Measurements from ENCODE around the gene FGF18. TPM values are rescaled to one million over a fixed set of nuclear protein-coding genes. Genes with fewer than 3 reads are reported as not detected.

FGF18 gene
- total and polyA plus RNA-seq, 2 donors from 2014 or later: 0.39 to 1.8 TPM

DNA sequence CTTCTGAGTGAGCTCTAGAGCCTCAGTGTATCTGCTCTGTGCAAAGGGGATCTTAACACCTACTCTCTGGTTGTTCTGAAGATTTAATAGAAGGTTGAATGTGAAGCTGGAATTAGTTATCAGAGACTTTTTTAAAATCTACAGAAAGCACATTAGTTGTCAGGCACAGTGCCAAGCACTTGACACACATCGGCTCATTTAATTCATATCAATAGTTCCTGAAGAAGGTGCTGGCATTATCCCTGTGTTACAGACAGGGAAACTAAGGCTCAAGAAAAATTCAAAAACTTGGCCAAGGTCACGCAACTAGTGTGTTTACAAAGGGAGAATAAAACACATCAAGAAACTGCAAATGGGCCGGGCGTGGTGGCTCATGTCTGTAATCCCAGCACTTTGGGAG lies 80.2 kb downstream of the FGF18 start:
- no peaks in the 10 kb centered on the region for H3K4me1 ChIP-seq (ENCODE audit: control insufficient read depth in 2 of 3, insufficient read depth in 2 of 3, low read depth in 1 of 3, low read length in 3 of 3)
- H3K27me3 ChIP-seq (ENCODE audit: control insufficient read depth, insufficient read depth, low read length): no peaks in the 10 kb centered on the region
- H3K36me3 ChIP-seq (ENCODE audit: control insufficient read depth in 2 of 3, insufficient read depth in 3 of 3, low read length in 3 of 3): no peaks in the 10 kb centered on the region
- H3K4me3 ChIP-seq (ENCODE audit: low read length in 3 of 3): no peak overlapping the region
- no peak overlapping the region for H3K27ac ChIP-seq (ENCODE audit: low read depth in 2 of 2, low read length in 2 of 2)
- no peaks in the 10 kb centered on the region for H3K9me3 ChIP-seq (ENCODE audit: control insufficient read depth in 2 of 3, insufficient read depth in 1 of 3, low read length in 3 of 3)
- TF ChIP-seq, protein P1, sequence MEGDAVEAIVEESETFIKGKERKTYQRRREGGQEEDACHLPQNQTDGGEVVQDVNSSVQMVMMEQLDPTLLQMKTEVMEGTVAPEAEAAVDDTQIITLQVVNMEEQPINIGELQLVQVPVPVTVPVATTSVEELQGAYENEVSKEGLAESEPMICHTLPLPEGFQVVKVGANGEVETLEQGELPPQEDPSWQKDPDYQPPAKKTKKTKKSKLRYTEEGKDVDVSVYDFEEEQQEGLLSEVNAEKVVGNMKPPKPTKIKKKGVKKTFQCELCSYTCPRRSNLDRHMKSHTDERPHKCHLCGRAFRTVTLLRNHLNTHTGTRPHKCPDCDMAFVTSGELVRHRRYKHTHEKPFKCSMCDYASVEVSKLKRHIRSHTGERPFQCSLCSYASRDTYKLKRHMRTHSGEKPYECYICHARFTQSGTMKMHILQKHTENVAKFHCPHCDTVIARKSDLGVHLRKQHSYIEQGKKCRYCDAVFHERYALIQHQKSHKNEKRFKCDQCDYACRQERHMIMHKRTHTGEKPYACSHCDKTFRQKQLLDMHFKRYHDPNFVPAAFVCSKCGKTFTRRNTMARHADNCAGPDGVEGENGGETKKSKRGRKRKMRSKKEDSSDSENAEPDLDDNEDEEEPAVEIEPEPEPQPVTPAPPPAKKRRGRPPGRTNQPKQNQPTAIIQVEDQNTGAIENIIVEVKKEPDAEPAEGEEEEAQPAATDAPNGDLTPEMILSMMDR (IDR thresholded peaks at IDR 0.05; ENCODE audit: borderline replicate concordance, extremely low read depth, insufficient read depth): no peak
- no peak for FAIRE-seq
- intact Hi-C loops (cut with DNase I): no loop called here
- no peak for DNase-seq
- H3K9ac ChIP-seq (ENCODE audit: low read length in 3 of 3): no peak overlapping the region

DNA sequence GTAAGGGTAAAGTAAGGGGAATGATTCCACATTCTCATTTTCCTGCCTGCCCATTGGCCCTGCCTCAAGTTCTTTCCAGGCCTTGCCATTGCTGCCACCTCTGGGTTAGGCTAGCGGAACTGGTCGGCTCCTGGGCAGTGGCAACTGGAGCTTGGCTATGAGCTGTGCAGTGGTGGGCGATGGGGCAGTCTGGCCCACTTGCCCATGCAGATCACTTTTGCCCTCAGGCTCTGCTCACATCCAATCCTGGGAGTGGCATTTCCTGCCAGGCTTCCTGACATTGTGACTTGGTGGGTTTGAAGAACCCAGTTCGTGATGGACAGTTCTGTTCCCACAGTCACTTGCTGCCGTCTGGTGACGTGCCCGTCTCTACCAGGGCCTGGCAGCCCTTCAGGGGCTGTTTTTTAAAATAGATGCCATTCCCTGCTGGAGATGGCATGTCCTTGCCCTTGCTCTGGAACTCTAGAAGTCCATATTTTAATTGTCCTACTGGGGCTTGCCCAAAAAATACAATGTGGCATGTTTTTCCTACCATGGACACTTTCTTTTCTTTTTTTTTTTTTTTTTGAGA lies 86.1 kb downstream of the FGF18 start:
- Histone ChIP-seq H3K27me3 (ENCODE audit: control insufficient read depth, insufficient read depth, low read length) (no peaks in the 10 kb centered on the region), H3K27ac (ENCODE audit: low read depth in 2 of 2, low read length in 2 of 2) (no peak overlapping the region), H3K36me3 (ENCODE audit: control insufficient read depth in 2 of 3, insufficient read depth in 3 of 3, low read length in 3 of 3) (no peaks in the 10 kb centered on the region), H3K9ac (ENCODE audit: low read length in 3 of 3) (no peak overlapping the region), H3K9me3 (ENCODE audit: control insufficient read depth in 2 of 3, insufficient read depth in 1 of 3, low read length in 3 of 3) (no peaks in the 10 kb centered on the region), H3K4me3 (ENCODE audit: low read length in 3 of 3) (no peak overlapping the region), H3K4me1 (ENCODE audit: control insufficient read depth in 2 of 3, insufficient read depth in 2 of 3, low read depth in 1 of 3, low read length in 3 of 3) (no peaks in the 10 kb centered on the region)
- FAIRE-seq (no peak), DNase-seq (no peak)
- intact Hi-C loops (cut with DNase I): no loop called here
- TF ChIP-seq, protein P1 (IDR thresholded peaks at IDR 0.05; ENCODE audit: borderline replicate concordance, extremely low read depth, insufficient read depth): no peak

DNA sequence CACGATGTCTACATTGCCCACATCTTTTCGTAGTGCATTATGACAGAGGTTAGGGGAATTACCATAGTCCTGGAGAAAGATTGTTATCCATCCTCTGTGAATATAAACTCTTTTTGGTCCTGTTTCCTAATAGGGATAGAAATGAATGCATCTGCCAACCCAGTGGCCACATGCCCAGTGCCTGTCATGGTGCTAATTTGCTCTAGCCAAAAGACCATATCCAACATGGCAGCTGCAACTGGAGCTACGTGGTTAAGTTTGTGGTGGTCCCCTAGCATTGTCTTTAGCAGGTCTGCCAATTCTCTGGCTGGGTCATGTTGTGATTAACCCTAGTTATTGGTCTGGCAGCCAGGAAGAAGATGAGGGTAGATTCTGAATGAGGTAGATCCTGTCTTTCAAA lies 87.5 kb downstream of the FGF18 start:
- Histone ChIP-seq H3K27me3 (ENCODE audit: control insufficient read depth, insufficient read depth, low read length) (no peaks in the 10 kb centered on the region), H3K36me3 (ENCODE audit: control insufficient read depth in 2 of 3, insufficient read depth in 3 of 3, low read length in 3 of 3) (no peaks in the 10 kb centered on the region), H3K27ac (ENCODE audit: low read depth in 2 of 2, low read length in 2 of 2) (no peak overlapping the region), H3K9me3 (ENCODE audit: control insufficient read depth in 2 of 3, insufficient read depth in 1 of 3, low read length in 3 of 3) (no peaks in the 10 kb centered on the region), H3K9ac (ENCODE audit: low read length in 3 of 3) (no peak overlapping the region), H3K4me1 (ENCODE audit: control insufficient read depth in 2 of 3, insufficient read depth in 2 of 3, low read depth in 1 of 3, low read length in 3 of 3) (no peaks in the 10 kb centered on the region), H3K4me3 (ENCODE audit: low read length in 3 of 3) (no peak overlapping the region)
- intact Hi-C loops (cut with DNase I): no loop called here
- FAIRE-seq (no peak), DNase-seq (no peak)
- TF ChIP-seq, protein P1 (IDR thresholded peaks at IDR 0.05; ENCODE audit: borderline replicate concordance, extremely low read depth, insufficient read depth): no peak

Small RNA genes within 50 kb of the gene (microRNA-seq; reads per million reads assigned to microRNA genes)
- gene MIR3912: 1.0 reads per million

Other genes with a start within 250 kb of the FGF18 start
- gene TLX3, start 110.4 kb upstream of the FGF18 start, total RNA-seq: not detected
- gene TLX3, start 110.4 kb upstream of the FGF18 start, polyA plus RNA-seq (ENCODE audit: insufficient read depth, low read depth, low replicate concordance): not detected
- gene NPM1, start 31.8 kb upstream of the FGF18 start, total RNA-seq: 612 TPM
- gene NPM1, start 31.8 kb upstream of the FGF18 start, polyA plus RNA-seq (ENCODE audit: insufficient read depth, low read depth, low replicate concordance): 611 TPM